Effector CD4-positive, alpha-beta T cell (primary cell): ENCODE data around the gene FCHSD1.
A peak's percentile ranks its signal among the peaks of the same experiment; 100 is the strongest.

Experiments
- DNase-seq: peaks from one replicate; pipeline ENCODE4 v3.0.0-alpha.2; 2020

Gene FCHSD1

GRCh38 chr5:141640698-141641097 lies 10.5 kb downstream of the FCHSD1 start:
- DNase-seq: no peak

GRCh38 chr5:141640051-141640415 lies 11.2 kb downstream of the FCHSD1 start:
- no peak for DNase-seq

GRCh38 chr5:141639357-141640050 lies 11.7 kb downstream of the FCHSD1 start:
- no peak for DNase-seq

- no peak for DNase-seq
Measured at GRCh38 chr5:141638771-141639170, 12.4 kb downstream of the FCHSD1 start.

GRCh38 chr5:141637767-141638419 lies 13.3 kb downstream of the FCHSD1 start:
- DNase-seq: peak; percentile 40

GRCh38 chr5:141637123-141637766 lies 14.0 kb downstream of the FCHSD1 start:
- peak; percentile 53 for DNase-seq

GRCh38 chr5:141636413-141637122 lies 14.7 kb downstream of the FCHSD1 start, which contains the start of the genes HDAC3 and RELL2:
Gene HDAC3, minus strand, starts transcription at chr5:141636849. Its CDS starts 59 bp downstream, at chr5:141636790.
Gene RELL2, plus strand, starts transcription at chr5:141636997. Its CDS starts 1,229 bp downstream, at chr5:141638226.
- peak; percentile 91 for DNase-seq

- no peak for DNase-seq
Measured at GRCh38 chr5:141636106-141636412, 15.2 kb downstream of the FCHSD1 start.

- DNase-seq: no peak
Measured at GRCh38 chr5:141635646-141636045, 15.6 kb downstream of the FCHSD1 start.

- no peak for DNase-seq
Measured at GRCh38 chr5:141634720-141635119, 16.5 kb downstream of the FCHSD1 start.

GRCh38 chr5:141633871-141634561 lies 17.2 kb downstream of the FCHSD1 start:
- no peak for DNase-seq

- no peak for DNase-seq
Measured at GRCh38 chr5:141632650-141633049, 18.6 kb downstream of the FCHSD1 start.

- DNase-seq: no peak
Measured at GRCh38 chr5:141630570-141631140, 20.6 kb downstream of the FCHSD1 start.

GRCh38 chr5:141628175-141628788 lies 22.9 kb downstream of the FCHSD1 start:
- no peak for DNase-seq

GRCh38 chr5:141623611-141624010 lies 27.6 kb downstream of the FCHSD1 start:
- DNase-seq: no peak

GRCh38 chr5:141623186-141623585 lies 28.0 kb downstream of the FCHSD1 start:
- DNase-seq: no peak

- peak; percentile 97 for DNase-seq
Measured at GRCh38 chr5:141618804-141619554, 32.2 kb downstream of the FCHSD1 start, which contains the start of gene DIAPH1. Gene DIAPH1, minus strand, starts transcription at chr5:141619000. Its CDS starts 86 bp downstream, at chr5:141618914.

- peak; percentile 24 for DNase-seq
Measured at GRCh38 chr5:141618030-141618803, 33.0 kb downstream of the FCHSD1 start.

GRCh38 chr5:141617682-141618029 lies 33.6 kb downstream of the FCHSD1 start:
- no peak for DNase-seq

- no peak for DNase-seq
Measured at GRCh38 chr5:141617128-141617527, 34.1 kb downstream of the FCHSD1 start.
